NB4 (cell line): ENCODE measurements around the gene LRRC4.

Experiments used
- DNase-seq: peaks from one replicate; pipeline ENCODE4 v3.0.0; 2010; ENCODE audit warnings: low read depth
- H3K4me3 ChIP-seq: one replicate; pipeline ENCODE4 v1.5.1; 2011; ENCODE audit warnings: mild to moderate bottlenecking, low read depth, low read length, moderate library complexity
- CTCF ChIP-seq: IDR thresholded peaks from one replicate; pipeline ENCODE4 v1.5.1; 2012; ENCODE audit warnings: low read depth, low read length
- MAX ChIP-seq: IDR thresholded peaks from 2 replicates; pipeline ENCODE4 v1.6.1; 2011; ENCODE audit warnings: low read depth, low read length
- MYC ChIP-seq: IDR thresholded peaks from 2 replicates; pipeline ENCODE4 v1.6.1; 2011; ENCODE audit warnings: low read depth, low read length
- POLR2A ChIP-seq: IDR thresholded peaks from 2 replicates; pipeline ENCODE4 v1.6.1; 2011; ENCODE audit warnings: mild to moderate bottlenecking; ENCODE audit not compliant: insufficient read length; ENCODE audit errors: extremely low read depth

The LRRC4 gene

GRCh38 chr7:127986581-127987521 is 44.4 kb downstream of the LRRC4 start:
- no peak for DNase-seq
- TF ChIP-seq MYC: no peak
- TF ChIP-seq POLR2A: no peak
- no peak for TF ChIP-seq MAX
- TF ChIP-seq CTCF: no peak
- H3K4me3 ChIP-seq: no peak overlapping the region

DNA sequence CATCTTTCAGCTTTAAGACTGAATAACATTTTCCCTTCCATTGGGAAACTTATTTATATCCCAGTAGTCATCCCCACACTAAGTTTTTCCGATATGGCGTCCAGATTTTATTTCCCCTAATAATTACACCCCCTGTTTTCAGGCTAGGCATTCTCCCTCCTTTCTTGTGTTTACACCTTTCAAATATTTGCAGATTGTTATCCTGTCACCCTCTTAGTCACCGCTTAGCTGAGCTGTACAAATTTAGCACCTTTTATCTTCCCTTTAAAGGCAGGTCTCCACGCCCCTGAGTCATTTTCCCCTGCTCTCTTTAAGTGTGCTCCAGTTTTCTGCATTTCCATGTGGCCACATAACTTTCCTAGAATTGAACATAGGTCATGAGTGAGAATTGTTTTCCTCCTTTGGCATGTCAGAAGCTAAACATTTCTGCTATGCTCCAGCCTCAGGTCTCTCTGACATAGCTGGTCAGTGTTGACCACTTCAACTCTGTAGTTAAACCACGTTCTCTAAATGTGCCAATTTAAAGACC is 47.4 kb downstream of the LRRC4 start:
- DNase-seq: no peak

GRCh38 chr7:127981965-127982364 is 49.3 kb downstream of the LRRC4 start:
- no peak for TF ChIP-seq MYC
- no peak for TF ChIP-seq MAX
- no peak for TF ChIP-seq CTCF
- TF ChIP-seq POLR2A: no peak
- DNase-seq: no peak
- H3K4me3 ChIP-seq: no peak overlapping the region

More for the DNA sequence above, 47.4 kb downstream of the LRRC4 start:
- no peak overlapping the region for H3K4me3 ChIP-seq
- TF ChIP-seq POLR2A (no peak), MYC (no peak), MAX (no peak), CTCF (no peak)

DNA sequence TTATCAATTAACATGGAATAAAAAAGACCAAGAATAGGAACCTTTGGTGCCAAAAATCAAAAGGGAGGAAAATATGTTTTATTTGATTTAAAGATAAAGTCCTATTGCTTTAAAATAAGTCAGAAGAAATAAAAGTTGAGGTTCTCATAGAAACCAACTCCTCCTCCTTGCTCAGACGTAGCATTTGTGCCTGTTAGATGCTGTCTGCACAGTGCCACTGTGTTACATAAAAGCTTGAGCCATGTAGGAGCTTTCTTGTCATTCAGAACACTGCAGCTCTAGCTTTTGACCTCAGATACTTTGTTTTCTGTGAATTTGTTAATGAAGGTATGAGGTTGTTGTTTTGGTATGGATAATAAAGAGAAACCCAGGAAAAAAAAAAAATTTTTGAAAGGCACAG is 50.3 kb downstream of the LRRC4 start:
- no peak for DNase-seq
- H3K4me3 ChIP-seq: no peak overlapping the region
- TF ChIP-seq MAX: no peak
- no peak for TF ChIP-seq MYC
- no peak for TF ChIP-seq POLR2A
- no peak for TF ChIP-seq CTCF

DNA sequence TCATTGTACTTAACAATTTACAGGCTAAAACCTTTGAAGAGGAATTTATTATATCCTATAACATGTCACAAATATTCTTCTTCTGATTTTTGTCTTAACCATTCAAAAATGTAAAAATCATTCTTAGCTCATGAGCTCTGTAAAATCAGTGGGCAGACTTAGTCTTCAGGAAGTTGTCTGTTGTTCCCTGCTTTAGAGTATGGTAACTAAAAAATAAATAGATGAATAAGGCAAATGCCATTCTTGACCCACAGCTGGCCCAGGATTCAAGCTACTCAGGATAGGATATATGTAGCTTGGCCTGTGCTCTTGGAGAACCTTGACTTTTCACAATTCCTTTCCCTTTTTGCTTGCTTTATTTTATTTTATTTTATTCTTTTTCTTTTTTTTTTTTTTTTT is 51.5 kb downstream of the LRRC4 start:
- DNase-seq: no peak
- TF ChIP-seq MAX (no peak), CTCF (no peak), POLR2A (no peak), MYC (no peak)
- no peak overlapping the region for H3K4me3 ChIP-seq
